NCI-H748 (cell line): ENCODE data around the gene AIFM1.

Experiments used
- DNase-seq: peaks from one replicate; lab custom pipeline; 2025; ENCODE audit not compliant: unreplicated experiment; lab: John Stamatoyannopoulos, UW

Gene AIFM1

GRCh38 chrX:130171446-130172126 is 5.9 kb upstream of the AIFM1 start, which contains the start of gene RAB33A:
Gene RAB33A, plus strand, starts transcription at chrX:130171962. Its CDS starts 101 bp downstream, at chrX:130172063.
- DNase-seq, result peak; percentile 65

DNA sequence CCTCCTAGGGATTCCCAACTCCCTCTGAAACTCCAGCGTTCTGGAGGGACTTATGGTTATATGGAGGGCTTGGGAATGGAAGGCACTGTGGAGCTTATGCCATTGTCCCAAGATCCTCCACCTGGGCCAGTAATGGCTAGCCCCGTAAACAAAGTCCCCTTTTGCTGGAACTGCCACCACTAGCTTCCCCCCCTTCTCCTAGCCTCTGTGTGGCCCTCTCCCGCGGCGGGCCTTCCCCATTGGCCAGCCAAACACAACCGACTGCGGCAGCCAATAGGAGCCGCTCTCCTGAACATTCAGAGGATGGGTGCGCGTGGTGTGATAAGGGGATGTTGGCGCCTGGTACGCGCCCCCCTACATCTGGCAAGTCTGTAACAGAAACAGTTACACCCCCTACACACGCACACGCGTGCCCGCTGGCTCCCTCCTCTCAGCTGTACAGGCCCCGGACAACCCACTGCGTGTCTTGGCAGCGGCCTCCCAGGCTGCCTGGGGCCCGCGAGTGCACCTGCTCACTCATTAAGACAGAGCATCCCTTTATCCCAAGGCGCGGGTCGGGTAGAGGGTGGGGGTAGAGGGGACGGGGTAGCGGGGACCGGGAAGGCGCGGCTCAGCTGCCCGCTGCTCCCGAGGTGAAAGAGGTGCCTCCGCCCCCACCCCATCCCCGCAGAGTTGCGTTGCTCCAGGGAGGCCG is 5.3 kb upstream of the AIFM1 start:
- peak; percentile 94 for DNase-seq

DNA sequence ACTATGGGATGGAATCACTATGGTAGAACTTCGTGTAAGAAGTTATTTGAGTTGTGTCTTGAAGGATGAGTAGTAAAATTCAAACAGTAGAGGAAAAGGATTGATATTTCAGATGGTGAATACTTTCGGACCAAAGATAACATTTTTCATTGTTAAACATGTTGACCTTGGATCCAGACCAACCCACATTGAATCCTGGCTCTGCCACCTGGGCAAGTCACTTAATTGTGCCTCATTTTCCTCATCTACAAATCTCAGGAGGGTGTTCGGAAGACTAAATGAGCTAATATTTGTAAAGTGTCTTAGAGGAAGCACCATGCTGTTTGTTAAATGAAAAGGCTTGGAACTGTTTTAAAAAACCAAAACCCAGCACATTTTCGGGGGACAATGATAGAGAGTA is 1.4 kb upstream of the AIFM1 start:
- DNase-seq, result peak; percentile 3

- DNase-seq, result no peak
These were observed 799 bp upstream of the AIFM1 start for GRCh38 chrX:130166503-130166777.

GRCh38 chrX:130165181-130165702 is 399 bp downstream of the AIFM1 start:
- no peak for DNase-seq

- DNase-seq, result no peak
These were observed 2.2 kb downstream of the AIFM1 start for GRCh38 chrX:130163398-130163797.

DNA sequence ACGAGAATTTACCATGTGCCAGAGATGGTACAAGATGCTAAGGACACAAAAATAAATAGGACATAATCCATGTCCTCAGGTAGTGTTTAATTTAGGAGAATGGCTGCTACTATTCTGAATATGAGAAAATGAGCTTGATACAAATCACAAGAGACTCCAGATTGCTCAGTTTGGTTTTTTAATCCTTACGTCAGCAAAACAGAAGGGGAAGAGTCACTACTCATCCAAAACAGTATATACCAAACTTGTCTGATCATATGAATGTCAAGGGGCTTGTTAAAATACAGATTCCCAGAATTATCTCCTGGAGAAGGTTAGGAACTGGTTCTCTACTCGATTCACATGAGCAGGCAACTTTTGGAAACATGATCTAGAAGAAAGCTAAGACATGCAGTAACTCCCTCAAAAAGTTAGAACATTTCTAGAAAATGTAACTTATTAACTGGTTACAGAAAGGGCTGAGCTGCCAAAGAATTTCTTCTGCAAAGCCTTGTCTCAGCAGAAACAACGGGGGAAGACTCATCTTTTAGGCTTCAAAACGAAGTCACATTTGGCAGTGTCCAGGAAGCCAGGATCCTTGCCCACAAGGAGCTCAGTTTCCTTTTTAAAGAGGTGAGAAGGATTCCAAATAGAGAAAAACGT is 3.4 kb downstream of the AIFM1 start:
- no peak for DNase-seq

DNA sequence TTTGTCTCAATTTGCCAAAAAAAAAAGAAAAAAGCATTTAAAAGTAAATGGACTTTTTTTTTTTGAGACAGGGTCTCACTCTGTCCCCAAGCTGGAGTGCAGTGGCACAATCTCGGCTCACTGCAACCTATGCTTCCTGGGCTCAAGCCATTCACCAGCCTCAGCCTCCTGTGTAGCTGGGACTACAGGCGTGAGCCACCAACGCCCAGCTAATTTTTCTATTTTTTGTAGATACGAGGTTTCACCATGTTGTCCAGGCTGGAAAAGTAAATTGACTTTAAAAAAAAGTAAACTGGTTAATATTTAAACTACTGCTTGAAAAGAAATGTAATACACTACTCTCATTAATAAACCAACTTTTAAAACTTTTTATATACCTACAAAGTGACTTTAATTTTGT is 5.9 kb downstream of the AIFM1 start:
- DNase-seq, result no peak

- no peak for DNase-seq
These were observed 7.3 kb downstream of the AIFM1 start for GRCh38 chrX:130158311-130158710.

DNA sequence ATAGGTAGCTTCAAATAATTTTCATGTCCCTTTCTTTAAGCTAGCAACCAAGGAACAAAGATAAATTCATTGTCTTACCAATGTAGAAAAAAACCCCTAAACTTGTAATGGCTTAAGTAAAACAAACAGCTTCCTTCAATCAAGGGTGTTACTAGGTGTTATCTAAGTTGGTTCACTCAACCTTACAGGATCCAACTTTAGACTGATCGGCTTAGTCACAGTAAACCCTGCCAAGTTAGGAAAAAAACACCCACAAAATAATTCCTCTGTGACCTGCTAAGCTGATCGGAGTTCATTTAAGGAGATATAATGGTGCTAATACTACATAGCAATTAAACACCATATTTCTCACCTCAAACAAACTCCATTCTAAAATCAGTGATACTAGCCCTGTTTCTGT is 10.1 kb downstream of the AIFM1 start:
- DNase-seq, result no peak

DNA sequence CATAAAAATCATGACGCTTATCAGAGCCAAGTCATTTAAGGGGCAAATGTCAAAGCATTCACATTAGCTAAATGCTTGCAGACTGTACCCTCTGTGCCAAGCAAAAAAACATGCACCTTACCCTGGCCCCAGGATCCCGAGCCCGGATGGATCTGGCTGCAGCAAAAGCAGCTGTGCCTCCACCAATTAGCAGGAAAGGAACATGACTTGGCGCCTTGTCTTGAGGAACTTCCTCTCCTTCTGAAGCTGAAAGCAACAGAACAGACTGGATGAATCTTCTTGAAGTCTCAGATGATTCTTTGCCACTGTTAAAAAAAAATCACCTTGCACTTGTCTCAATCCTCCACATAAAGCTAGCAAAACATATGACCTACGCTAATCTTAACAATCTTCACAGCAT is 18.0 kb downstream of the AIFM1 start:
- DNase-seq, result no peak

- DNase-seq, result no peak
These were observed 20.5 kb downstream of the AIFM1 start for GRCh38 chrX:130145123-130145522.

DNA sequence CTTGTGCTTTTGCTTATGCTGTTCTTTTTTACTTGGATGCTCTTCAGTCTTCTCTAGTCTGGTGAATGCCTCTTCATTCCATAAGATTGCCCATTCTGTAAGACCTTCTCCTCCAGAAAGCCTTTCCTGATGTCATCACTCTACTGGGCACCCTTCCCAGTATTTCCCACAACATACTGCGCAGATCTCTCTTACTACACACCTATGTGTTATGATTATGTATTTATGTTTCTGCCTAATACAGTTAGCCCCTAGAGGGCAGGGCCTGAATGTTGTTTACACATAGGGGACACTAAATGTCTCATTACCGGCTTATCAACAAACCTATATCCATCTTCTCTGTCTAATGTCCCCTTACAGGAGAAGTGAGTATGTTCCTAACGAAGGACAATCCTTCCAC is 21.1 kb downstream of the AIFM1 start:
- DNase-seq, result no peak

- no peak for DNase-seq
These were observed 26.0 kb downstream of the AIFM1 start for GRCh38 chrX:130139474-130140201.

GRCh38 chrX:130136961-130137360 is 28.7 kb downstream of the AIFM1 start:
- no peak for DNase-seq

- no peak for DNase-seq
These were observed 29.1 kb downstream of the AIFM1 start for GRCh38 chrX:130136496-130136895.

DNA sequence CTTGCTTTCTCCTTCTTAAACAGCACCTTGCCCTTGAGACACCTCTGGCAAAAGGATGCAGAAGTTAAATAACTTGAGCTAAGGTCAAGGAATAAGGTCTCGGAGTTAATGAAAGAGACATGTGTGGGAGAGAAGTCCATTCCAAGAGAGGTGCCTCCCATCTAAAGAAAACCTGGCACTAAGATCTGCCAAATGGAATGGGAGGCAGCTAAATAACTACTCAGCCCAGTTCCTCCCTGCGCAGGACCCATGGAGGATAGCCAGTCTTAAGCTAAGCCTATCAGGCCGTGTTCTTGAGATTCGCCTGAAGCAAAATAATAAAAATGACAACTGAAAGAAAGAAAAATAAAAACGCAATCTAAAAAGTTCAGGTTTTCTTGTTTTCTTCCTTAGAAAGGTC is 34.7 kb downstream of the AIFM1 start:
- no peak for DNase-seq

- DNase-seq, result no peak
These were observed 40.4 kb downstream of the AIFM1 start for GRCh38 chrX:130125091-130125874.

DNA sequence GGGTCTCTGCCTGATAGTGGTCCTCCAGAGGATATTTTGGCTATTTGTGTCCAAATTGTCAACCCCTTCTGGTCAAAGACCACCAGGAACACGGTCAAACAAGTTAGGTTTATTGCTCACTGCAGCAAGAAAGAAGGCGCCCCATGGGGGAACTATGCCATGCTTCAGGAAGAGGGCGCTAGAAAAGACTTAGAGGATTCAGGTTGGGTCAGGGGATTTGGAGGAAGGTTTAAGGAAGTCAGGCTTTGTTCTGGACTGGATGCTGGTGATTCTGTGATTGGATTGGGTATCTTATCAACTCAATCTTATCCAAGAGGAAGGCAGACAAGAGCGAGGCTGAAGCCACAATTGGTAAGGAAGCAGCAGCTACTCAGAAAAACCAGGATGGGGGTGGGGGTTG is 41.1 kb downstream of the AIFM1 start:
- no peak for DNase-seq

GRCh38 chrX:130121505-130121800 is 44.2 kb downstream of the AIFM1 start:
- no peak for DNase-seq
